Measurements from ENCODE around the gene RMC1.

RMC1 gene

DNA sequence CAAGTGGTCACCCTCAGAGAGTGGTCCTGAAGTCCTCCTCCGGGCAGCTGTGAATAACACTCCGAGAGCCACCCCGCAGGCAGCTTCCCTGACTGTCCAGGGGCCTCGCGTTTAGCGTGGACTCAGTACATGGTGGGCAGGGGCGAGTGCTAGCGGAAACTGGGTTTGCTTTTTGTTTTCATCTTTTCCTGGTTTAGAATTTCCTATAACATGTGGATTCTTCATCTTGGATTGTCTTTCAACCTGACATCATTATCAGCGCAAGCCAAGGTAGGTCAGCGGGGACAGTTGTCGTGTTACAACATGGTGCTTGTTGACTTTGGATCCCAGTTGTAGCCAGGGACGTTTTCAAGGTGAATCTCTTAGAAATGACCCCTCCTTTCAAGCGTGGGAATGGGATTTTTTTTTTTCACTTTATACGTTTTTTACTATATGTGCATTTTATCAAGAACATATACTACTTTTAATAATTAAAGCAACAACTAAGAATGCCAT is 20.9 kb downstream of the RMC1 start:
- DNase-seq (ENCODE audit: low read depth): no peak
- TF ChIP-seq, protein P1, sequence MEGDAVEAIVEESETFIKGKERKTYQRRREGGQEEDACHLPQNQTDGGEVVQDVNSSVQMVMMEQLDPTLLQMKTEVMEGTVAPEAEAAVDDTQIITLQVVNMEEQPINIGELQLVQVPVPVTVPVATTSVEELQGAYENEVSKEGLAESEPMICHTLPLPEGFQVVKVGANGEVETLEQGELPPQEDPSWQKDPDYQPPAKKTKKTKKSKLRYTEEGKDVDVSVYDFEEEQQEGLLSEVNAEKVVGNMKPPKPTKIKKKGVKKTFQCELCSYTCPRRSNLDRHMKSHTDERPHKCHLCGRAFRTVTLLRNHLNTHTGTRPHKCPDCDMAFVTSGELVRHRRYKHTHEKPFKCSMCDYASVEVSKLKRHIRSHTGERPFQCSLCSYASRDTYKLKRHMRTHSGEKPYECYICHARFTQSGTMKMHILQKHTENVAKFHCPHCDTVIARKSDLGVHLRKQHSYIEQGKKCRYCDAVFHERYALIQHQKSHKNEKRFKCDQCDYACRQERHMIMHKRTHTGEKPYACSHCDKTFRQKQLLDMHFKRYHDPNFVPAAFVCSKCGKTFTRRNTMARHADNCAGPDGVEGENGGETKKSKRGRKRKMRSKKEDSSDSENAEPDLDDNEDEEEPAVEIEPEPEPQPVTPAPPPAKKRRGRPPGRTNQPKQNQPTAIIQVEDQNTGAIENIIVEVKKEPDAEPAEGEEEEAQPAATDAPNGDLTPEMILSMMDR (IDR thresholded peaks at IDR 0.05; ENCODE audit: insufficient read depth, low read depth, low read length, missing control alignments): no peak
- H3K4me3 ChIP-seq (ENCODE audit: low read depth, low read length): no peak overlapping the region

DNA sequence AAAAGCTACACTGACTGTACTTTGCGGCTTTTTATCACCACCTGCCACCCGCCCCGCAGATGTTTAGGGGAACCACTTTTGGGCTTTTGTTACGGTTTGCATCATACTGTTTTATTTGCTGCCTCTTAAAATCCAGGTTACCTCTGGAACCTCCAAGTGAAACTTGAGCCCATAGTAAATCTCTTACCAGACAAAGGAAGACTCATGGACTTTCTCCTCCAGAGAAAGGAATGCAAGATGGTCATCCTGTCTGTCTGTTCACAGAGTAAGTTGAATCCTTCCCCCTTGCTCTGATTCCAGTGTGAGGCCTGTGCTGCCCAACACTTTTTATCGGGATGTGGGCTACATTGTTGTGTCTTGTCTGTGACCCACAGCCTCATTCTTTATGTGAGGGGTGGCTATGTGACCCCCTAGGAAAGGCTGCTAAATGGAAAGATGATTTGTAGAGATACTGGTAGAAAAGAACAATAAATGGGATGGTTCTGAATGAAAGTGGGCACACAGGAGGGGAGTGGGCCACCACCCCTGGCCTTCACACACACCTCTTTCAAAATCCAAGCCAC is 23.3 kb downstream of the RMC1 start:
- TF ChIP-seq, protein P1 (IDR thresholded peaks at IDR 0.05; ENCODE audit: insufficient read depth, low read depth, low read length, missing control alignments): no peak
- no peak for DNase-seq (ENCODE audit: low read depth)
- H3K4me3 ChIP-seq (ENCODE audit: low read depth, low read length): no peak overlapping the region

DNA sequence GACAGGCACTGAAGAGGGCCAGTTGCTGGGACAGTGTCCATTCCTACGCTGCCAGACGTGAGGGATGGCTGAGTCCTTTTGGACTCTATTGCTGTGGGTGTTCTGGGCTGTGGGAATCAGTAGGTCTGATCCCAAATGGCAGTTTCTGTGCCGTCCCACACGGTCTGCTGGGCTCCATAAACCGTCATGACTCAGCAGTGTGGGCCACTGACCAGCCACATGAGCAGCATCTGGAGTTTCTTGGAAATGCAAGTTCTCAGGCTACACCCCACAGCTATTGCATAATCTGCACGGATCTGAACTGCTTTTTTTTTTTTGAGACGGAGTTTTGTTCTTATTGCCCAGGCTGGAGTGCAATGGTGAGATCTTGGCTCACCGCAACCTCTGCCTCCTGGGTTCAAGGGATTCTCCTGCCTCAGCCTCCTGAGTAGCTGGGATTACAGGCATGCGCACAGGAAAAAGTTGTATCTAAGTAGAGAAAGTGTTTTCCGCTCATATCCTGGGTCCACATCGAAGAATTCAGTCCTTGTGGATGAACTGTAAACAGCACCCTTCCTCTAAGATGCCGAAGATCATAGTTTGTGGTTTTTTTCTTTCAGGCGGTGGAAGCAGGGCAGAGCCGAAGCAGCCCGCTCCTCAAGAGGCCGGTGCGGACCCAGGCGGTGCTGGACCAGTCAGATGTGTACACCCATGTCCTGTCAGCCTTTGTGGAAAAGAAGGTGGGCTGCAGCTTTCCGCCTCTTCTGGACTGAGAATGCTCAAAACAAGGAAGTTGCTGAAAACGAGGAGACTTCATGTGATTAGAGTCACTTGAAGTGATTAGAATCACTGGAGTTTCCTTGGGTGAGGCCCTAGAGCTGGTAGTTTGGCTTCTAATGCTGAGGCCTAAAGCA is 25.5 kb downstream of the RMC1 start:
- TF ChIP-seq, protein P1 (IDR thresholded peaks at IDR 0.05; ENCODE audit: insufficient read depth, low read depth, low read length, missing control alignments): no peak
- H3K4me3 ChIP-seq (ENCODE audit: low read depth, low read length): no peak overlapping the region
- no peak for DNase-seq (ENCODE audit: low read depth)

DNA sequence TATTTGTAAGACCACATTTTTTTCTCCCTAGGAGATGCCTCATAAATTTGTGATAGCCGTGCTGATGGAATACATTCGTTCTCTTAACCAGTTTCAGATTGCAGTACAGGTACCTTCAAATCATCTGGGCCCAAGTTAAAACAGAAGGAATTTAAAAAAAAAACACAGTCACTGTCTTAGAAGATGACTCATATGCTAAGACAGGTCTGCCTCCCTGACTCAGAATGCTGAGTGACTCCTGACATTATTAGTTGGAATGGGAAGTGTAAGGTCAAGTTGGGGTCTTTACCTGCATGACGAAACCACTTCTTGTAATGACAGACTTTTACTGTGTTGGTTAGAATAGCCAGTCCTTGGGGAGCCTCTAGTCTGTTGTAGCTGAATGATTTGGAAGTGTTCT is 26.3 kb downstream of the RMC1 start:
- no peak for DNase-seq (ENCODE audit: low read depth)
- H3K4me3 ChIP-seq (ENCODE audit: low read depth, low read length): no peak overlapping the region
- TF ChIP-seq, protein P1 (IDR thresholded peaks at IDR 0.05; ENCODE audit: insufficient read depth, low read depth, low read length, missing control alignments): no peak

DNA sequence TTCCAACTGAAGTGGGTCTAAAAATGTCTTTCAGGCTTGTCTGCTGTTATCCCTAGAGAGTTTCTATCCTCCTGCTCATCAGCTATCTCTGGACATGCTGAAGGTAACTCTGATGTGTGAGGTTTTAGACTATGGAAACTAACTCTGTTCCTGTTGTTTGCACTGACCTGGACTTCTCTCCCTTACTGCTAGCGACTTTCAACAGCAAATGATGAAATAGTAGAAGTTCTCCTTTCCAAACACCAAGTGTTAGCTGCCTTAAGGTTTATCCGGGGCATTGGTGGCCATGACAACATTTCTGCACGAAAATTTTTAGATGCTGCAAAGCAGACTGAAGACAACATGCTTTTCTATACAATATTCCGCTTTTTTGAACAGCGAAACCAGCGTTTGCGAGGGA is 26.9 kb downstream of the RMC1 start:
- H3K4me3 ChIP-seq (ENCODE audit: low read depth, low read length): no peak overlapping the region
- TF ChIP-seq, protein P1 (IDR thresholded peaks at IDR 0.05; ENCODE audit: insufficient read depth, low read depth, low read length, missing control alignments): no peak
- DNase-seq (ENCODE audit: low read depth): no peak

DNA sequence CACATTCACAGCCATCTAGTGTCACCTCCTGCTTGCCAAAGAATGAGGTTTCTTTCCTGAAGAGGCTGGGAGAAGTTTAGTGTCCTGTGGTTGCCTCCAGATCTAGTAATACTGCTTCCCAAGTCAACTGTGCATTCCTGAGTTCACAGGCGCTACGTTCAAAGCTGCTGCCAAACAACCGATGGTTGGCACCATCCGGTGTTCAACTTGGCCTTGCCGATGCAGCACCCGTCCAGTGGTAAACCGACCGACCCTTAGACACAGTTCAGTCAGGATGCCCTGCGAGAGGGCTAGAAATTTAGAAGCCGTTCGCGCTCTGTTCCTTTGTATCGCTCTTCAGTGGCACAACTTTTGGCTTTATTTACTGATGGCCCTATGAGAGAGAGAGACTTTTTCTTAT is 28.6 kb downstream of the RMC1 start:
- no peak for DNase-seq (ENCODE audit: low read depth)
- H3K4me3 ChIP-seq (ENCODE audit: low read depth, low read length): no peak overlapping the region
- TF ChIP-seq, protein P1 (IDR thresholded peaks at IDR 0.05; ENCODE audit: insufficient read depth, low read depth, low read length, missing control alignments): no peak

Measured in GM12865 (cell line).